ENCODE measurements around the gene RALGAPB.

Gene RALGAPB

DNA sequence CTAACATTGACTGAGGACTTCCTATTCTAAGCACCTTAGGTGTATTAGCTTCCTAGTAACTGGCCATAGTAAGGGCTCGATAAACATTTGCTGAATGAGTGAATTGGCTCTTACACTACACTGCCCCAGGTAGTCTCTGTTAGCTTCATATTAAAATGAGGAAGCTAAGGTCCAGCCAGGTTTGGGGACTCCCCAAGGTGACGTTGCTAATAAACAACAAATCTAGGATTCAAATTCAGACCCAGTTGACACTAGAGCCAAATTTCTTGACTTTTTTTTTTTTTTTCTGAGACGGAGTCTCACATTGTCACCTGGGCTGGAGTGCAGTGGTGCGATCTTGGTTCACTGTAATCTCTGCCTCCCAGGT lies 145.2 kb downstream of the RALGAPB start:
- no peak for DNase-seq

DNA sequence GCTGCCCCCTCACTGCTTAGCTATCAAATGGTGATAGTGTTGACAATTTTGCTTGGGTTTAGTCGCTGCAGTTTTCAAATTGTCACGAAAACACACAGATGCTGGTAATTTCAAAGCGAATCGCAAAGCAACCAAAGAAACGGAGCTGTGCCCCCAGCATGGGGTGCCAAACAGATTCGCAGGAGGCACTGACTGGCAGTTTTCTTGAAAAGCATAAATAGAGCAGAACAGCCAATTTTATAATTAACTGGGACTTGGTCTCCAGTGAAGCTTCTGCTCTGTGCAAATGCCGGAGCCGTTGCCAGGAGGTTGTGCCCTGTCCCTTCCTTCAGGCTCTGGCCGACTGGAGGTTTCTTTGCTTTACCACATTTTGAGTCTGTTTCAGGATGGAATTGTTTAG lies 147.8 kb downstream of the RALGAPB start:
- DNase-seq = no peak

DNA sequence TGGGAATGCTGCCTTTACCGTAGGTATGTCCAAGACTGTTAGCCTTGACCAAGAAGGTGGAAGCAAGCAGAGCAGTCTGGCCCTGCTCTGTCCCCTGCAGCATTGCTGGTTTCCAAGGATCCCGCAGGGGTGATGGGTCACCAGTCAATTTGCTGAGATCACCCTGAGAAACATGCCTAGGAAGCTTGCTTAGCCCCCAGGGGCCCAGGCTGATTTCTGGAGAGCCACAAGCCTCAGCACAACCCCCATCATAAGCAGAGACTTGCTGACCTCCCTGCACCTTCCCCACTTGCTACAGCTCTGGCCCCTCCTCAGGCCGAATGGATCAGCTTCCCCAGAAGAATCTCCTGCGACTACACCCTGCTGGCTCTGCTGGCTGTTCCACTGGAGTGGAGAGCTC lies 150.4 kb downstream of the RALGAPB start:
- no peak for DNase-seq

DNA sequence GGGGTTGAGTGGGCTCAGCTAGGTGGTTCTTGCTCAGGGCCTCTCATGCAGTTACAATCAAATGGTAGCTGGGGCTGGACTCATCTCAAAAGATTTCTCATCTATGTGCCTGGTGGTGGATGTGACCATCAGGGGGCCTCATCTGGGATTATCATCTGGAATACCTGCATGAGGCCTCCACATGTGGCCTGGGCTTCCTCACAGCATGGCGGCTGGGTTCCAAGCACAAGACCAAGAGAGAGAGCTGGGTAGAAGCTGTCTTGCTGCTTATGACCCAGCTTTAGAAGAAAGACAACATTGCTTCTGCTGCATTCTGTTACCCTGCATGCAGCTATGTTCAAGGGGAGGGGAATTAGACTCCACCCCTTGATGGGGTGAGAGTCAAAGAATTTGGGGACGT lies 151.4 kb downstream of the RALGAPB start:
- DNase-seq = no peak

DNA sequence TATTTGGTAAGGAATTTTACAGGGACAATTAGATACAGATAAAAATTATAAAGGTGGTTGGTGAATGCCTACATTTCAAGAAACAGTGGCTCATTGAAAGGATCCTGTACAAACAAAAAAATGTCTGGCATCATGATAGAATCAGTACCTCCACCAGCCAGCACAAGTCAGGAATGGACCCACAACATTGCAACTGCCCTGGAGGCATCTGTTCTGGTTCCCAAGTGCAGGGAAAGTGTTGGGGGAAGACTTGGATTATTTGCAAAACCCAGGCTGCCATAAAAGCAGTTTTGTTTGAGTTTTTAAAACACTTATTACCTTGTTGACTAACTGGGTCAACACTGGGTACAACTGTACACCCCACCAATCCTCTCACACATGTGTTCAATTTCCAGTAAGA lies 153.3 kb downstream of the RALGAPB start:
- DNase-seq = no peak

DNA sequence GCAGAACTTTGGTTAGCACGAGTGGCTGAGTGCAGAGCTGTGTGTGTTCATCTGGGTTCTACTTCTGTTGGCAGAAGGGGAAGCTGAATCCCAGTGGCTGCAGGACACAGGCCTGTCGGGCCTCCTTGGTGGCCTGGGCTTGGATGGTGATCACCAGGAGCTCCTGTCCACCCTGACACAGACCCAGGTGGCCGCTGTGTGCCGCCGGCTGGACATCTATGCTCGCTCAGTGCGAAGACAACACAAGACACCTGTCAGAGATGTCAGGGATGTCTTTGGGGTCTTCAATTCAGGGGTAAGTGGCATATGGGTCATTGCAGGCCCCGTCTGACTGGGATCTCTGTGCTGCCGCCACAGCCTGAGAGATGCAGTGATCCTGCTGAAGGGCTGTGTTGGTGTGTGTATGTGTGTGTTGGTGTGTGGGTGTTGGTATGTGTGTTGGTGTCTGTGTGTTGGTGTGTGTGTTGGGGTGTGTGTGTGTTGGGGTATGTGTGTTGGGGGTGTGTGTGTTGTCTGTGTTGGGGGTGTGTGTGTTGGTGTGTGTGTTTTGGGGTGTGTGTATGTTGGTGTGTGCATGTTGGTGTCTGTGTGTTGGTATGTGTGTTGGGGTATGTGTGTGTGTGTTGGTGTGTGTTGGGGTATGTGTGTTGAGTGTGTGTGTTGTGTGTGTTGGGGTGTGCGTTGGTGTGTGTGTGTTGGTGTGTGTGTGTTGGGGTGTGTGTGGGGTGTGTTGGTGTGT lies 154.4 kb downstream of the RALGAPB start:
- DNase-seq = no peak
